Psoas muscle (tissue), 8 donors: ENCODE results near the gene SLC43A3. TPM values are rescaled to one million over a fixed set of nuclear protein-coding genes. Genes with fewer than 3 reads are reported as not detected.

Experiments
- ATAC-seq, 4 donors: fragments of 200-7000 bp; cut with Tn5 transposase; one replicate each; pipeline ENCODE4 v1.9.1; 2020; ENCODE audit warnings: moderate library complexity in 3 of 4, mild to moderate bottlenecking in 2 of 4
- DNase-seq, 2 donors: peaks; one replicate each; pipeline ENCODE4 v3.0.0-alpha.2; 2020
- H3K27ac ChIP-seq: fragments of 200-600 bp; one replicate; pipeline ENCODE4 v1.8.0; 2022
- H3K27me3 ChIP-seq, 3 donors: fragments of 200-600 bp in 1 of 3; one replicate each; pipeline versions ENCODE4 v1.6.1 to v1.8.0; 2013 to 2022; ENCODE audit warnings: low read length in 2 of 3, mild to moderate bottlenecking in 2 of 3, moderate library complexity in 1 of 3; ENCODE audit not compliant: insufficient read depth in 3 of 3
- H3K36me3 ChIP-seq, 2 donors: fragments of 200-600 bp in 1 of 2; one replicate each; pipeline versions ENCODE4 v1.6.1 to v1.8.0; 2013 to 2022; ENCODE audit warnings: low read depth in 1 of 2, mild to moderate bottlenecking in 1 of 2, moderate library complexity in 1 of 2; ENCODE audit not compliant: insufficient read depth in 1 of 2
- H3K4me1 ChIP-seq: fragments of 200-600 bp; one replicate; pipeline ENCODE4 v1.8.0; 2022
- H3K4me3 ChIP-seq: fragments of 200-600 bp; one replicate; pipeline ENCODE4 v1.8.0; 2022; ENCODE audit warnings: mild to moderate bottlenecking
- H3K9me3 ChIP-seq: fragments of 200-600 bp; one replicate; pipeline ENCODE4 v1.8.0; 2022
- CTCF ChIP-seq: fragments of 200-600 bp; IDR thresholded peaks from one replicate; pipeline ENCODE4 v1.8.0; 2022; ENCODE audit warnings: antibody characterized with exemption
- WGBS, 3 donors: extraction: QIAGEN DNeasy Blood & Tissue Kit; methylation state at CpG; one replicate each; pipeline versions ENCODE4 v1.1.6 to v1.1.7; 2013; 5-methylcytosine and 5-hydroxymethylcytosine counted together
- intact Hi-C, 2 donors: fragments of 100-400 bp; cut with DNase I; formaldehyde crosslinking; loops; one replicate each; pipeline versions ENCODE4 v1.11.0 to v1.14.2; 2022
- polyA plus RNA-seq, 3 donors: library from polyadenylated mRNA; stranded (reverse); fragments of 200-250 nt; gene quantifications; one replicate each; pipeline ENCODE4 v1.2.3, GENCODE V29; 2013
- total RNA-seq, 4 donors: library from RNA; stranded (reverse); fragmentation: NEBNext Ultra II Directional in 2 of 4; extraction: Animal tissue kit (Norgen Biotek cat#: 25700) in 2 of 4; gene quantifications; one replicate each; pipeline versions ENCODE4 v1.2.1 to v1.2.4, GENCODE V29; 2021 to 2023
- donor health status: healthy with polysubstance abuse.
- donor health status: DM: no; HTN: no; CAD: no; lungs with moderate emphysema.
- donor health status: Bipolar disorder and iron deficiency.
- donor health status: healthy.
- donor health status: DM: yes; HTN: yes; CAD: no.
- donor health status: DM: no; HTN: no; CAD: no.
- donor health status: DM: no; HTN: no; CAD: no.
- donor health status: DM: yes; HTN: yes; CAD: no.

Gene SLC43A3
- total and polyA plus RNA-seq, 7 donors = 5.8 to 18.8 (median 14.7) TPM

- Histone ChIP-seq H3K4me1 (peaks cover 19% of the 10 kb centered on the region), H3K4me3 (peak overlapping the region; percentile 60)
Measured at GRCh38 chr11:57458410-57459163, 31.7 kb upstream of the SLC43A3 start.

GRCh38 chr11:57458060-57458409 lies 31.1 kb upstream of the SLC43A3 start:
- H3K9me3 ChIP-seq = no peaks in the 10 kb centered on the region
- DNase-seq (no peak), ATAC-seq (peak in 1 of 4 donors; percentile 4)
- intact Hi-C loops = loop anchor here (1.0 to 5.0 kb wide), 2 partner anchors 69 kb away; no protein-coding TSS in a partner anchor
- H3K27me3 ChIP-seq = peaks cover 0 to 43% (median 19%) of the 10 kb centered on the region in 3 donors
- no peak for TF ChIP-seq CTCF
- peak overlapping the region; percentile 60 for H3K4me3 ChIP-seq
- H3K4me1 ChIP-seq = peaks cover 19% of the 10 kb centered on the region
- H3K27ac ChIP-seq = no peak overlapping the region
- 4 to 13% (median 11%) methylated on average over 4 to 16 of the region's 16 CpGs for WGBS, 3 donors
- no peaks in the 10 kb centered on the region for H3K36me3 ChIP-seq

More at GRCh38 chr11:57458410-57459163, 31.7 kb upstream of the SLC43A3 start:
- TF ChIP-seq CTCF = peak; percentile 72
- intact Hi-C loops = loop anchor here (1.0 to 5.0 kb wide), 2 partner anchors 69 kb away; no protein-coding TSS in a partner anchor
- ATAC-seq (peak; percentile 51 to 83 (median 68)), DNase-seq (peak; percentile 55 to 73)
- Histone ChIP-seq H3K27me3 (peaks cover 0 to 43% (median 21%) of the 10 kb centered on the region in 3 donors), H3K27ac (no peak overlapping the region), H3K9me3 (no peaks in the 10 kb centered on the region), H3K36me3 (no peaks in the 10 kb centered on the region)
- WGBS, 3 donors = 1 to 3% (median 1%) methylated on average over 34 to 44 of the region's 44 CpGs

DNA sequence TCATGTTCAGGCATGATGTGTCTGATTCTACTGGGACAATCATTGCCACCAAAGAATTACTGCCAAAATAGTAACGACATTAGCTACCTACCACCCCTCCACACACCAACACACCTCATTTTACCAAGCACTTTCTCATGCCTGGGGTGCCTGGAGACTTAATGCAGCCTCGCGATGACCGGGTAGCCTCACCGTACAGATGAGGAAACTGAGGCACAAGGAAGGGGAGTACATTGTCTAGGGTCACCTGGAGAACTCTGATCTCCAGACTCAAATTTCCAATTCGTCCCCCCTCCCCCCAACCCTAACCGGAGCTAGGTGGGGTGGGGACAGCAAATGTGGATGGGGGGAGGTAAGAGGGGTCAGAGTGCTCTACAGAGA lies 30.7 kb upstream of the SLC43A3 start:
- TF ChIP-seq CTCF = no peak
- H3K36me3 ChIP-seq = no peaks in the 10 kb centered on the region
- no peaks in the 10 kb centered on the region for H3K9me3 ChIP-seq
- WGBS, 3 donors = 16 to 29% (median 22%) methylated on average over 7 of the region's 7 CpGs
- intact Hi-C loops = loop anchor here (1.0 to 5.0 kb wide), 5 partner anchors 70 to 187 kb away; no protein-coding TSS in a partner anchor
- peak overlapping the region; percentile 4 for H3K4me3 ChIP-seq
- peaks cover 19% of the 10 kb centered on the region for H3K4me1 ChIP-seq
- no peak overlapping the region for H3K27ac ChIP-seq
- no peak for DNase-seq
- H3K27me3 ChIP-seq = peaks cover 0 to 43% (median 18%) of the 10 kb centered on the region in 3 donors
- ATAC-seq = peak in 3 of 4 donors; percentile 2 to 20 (median 6)

GRCh38 chr11:57456960-57457642 lies 30.2 kb upstream of the SLC43A3 start:
- peak; percentile 99 for TF ChIP-seq CTCF
- DNase-seq (peak; percentile 92 to 95), ATAC-seq (peak; percentile 89 to 96 (median 94))
- 5 to 11% (median 8%) methylated on average over 17 to 19 of the region's 19 CpGs for WGBS, 3 donors
- peaks cover 19% of the 10 kb centered on the region for H3K4me1 ChIP-seq
- no peaks in the 10 kb centered on the region for H3K36me3 ChIP-seq
- no peak overlapping the region for H3K27ac ChIP-seq
- H3K9me3 ChIP-seq = no peaks in the 10 kb centered on the region
- H3K4me3 ChIP-seq = peak overlapping the region; percentile 4
- intact Hi-C loops = loop anchor here (1.0 to 5.0 kb wide), 4 partner anchors 70 to 188 kb away; no protein-coding TSS in a partner anchor
- H3K27me3 ChIP-seq = peaks cover 0 to 38% (median 18%) of the 10 kb centered on the region in 3 donors
